Measurements from ENCODE around the gene C1RL.
"Not testable (repeated sequence)": the region's sequence is repeated elsewhere in the genome, so short reads cannot be mapped to it uniquely, and the experiment has no call there.

The C1RL gene

GRCh38 chr12:7066596-7066995, 42.4 kb downstream of the C1RL start:
- no peak for DNase-seq (ENCODE audit: low read depth in 2 of 3, low spot score in 2 of 3)

- DNase-seq (ENCODE audit: low read depth in 2 of 3, low spot score in 2 of 3) = no peak
Observed at GRCh38 chr12:7065073-7065623, 43.9 kb downstream of the C1RL start.

- no peak for DNase-seq (ENCODE audit: low read depth in 2 of 3, low spot score in 2 of 3)
Observed at GRCh38 chr12:7064516-7064915, 44.5 kb downstream of the C1RL start.

- no peak for DNase-seq (ENCODE audit: low read depth in 2 of 3, low spot score in 2 of 3)
Observed at GRCh38 chr12:7061596-7061995, 47.4 kb downstream of the C1RL start.

- DNase-seq (ENCODE audit: low read depth in 2 of 3, low spot score in 2 of 3) = no peak
Observed at GRCh38 chr12:7061138-7061537, 47.9 kb downstream of the C1RL start.

GRCh38 chr12:7060353-7060954, 48.6 kb downstream of the C1RL start, which contains the start of gene C1S:
Gene C1S (plus strand): TSS chr12:7060718. CDS start chr12:7061913, 1,195 bp downstream.
- no peak for DNase-seq (ENCODE audit: low read depth in 2 of 3, low spot score in 2 of 3)

GRCh38 chr12:7059780-7060179, 49.2 kb downstream of the C1RL start:
- DNase-seq (ENCODE audit: low read depth in 2 of 3, low spot score in 2 of 3) = no peak

- no peak for DNase-seq (ENCODE audit: low read depth in 2 of 3, low spot score in 2 of 3)
Observed at GRCh38 chr12:7058850-7059395, 50.1 kb downstream of the C1RL start.

GRCh38 chr12:7058163-7058845, 50.7 kb downstream of the C1RL start:
- DNase-seq (ENCODE audit: low read depth in 2 of 3, low spot score in 2 of 3) = no peak

- DNase-seq (ENCODE audit: low read depth in 2 of 3, low spot score in 2 of 3) = not testable (repeated sequence)
Observed at GRCh38 chr12:7055736-7056135, 53.3 kb downstream of the C1RL start.

GRCh38 chr12:7054925-7055324, 54.1 kb downstream of the C1RL start:
- no peak for DNase-seq (ENCODE audit: low read depth in 2 of 3, low spot score in 2 of 3)

- DNase-seq (ENCODE audit: low read depth in 2 of 3, low spot score in 2 of 3) = not testable (repeated sequence)
Observed at GRCh38 chr12:7049973-7050372, 59.0 kb downstream of the C1RL start.

GRCh38 chr12:7049445-7049951, 59.5 kb downstream of the C1RL start:
- DNase-seq (ENCODE audit: low read depth in 2 of 3, low spot score in 2 of 3) = not testable (repeated sequence)

GRCh38 chr12:7047306-7047705, 61.7 kb downstream of the C1RL start:
- no peak for DNase-seq (ENCODE audit: low read depth in 2 of 3, low spot score in 2 of 3)

GRCh38 chr12:7046383-7047105, 62.5 kb downstream of the C1RL start:
- DNase-seq (ENCODE audit: low read depth in 2 of 3, low spot score in 2 of 3) = no peak

GRCh38 chr12:7045913-7046312, 63.1 kb downstream of the C1RL start:
- no peak for DNase-seq (ENCODE audit: low read depth in 2 of 3, low spot score in 2 of 3)
